Left hindlimb (tissue), 1 donor: Measurements from ENCODE around the gene BRAF.
"Not testable (repeated sequence)": the region's sequence is repeated elsewhere in the genome, so short reads cannot be mapped to it uniquely, and the experiment has no call there.

Experiments used
- DNase-seq: peaks from one replicate; pipeline ENCODE4 v3.0.0-alpha.2; 2018

The BRAF gene

GRCh38 chr7:140763166-140763565 is 161.6 kb downstream of the BRAF start:
- not testable (repeated sequence) for DNase-seq

DNA sequence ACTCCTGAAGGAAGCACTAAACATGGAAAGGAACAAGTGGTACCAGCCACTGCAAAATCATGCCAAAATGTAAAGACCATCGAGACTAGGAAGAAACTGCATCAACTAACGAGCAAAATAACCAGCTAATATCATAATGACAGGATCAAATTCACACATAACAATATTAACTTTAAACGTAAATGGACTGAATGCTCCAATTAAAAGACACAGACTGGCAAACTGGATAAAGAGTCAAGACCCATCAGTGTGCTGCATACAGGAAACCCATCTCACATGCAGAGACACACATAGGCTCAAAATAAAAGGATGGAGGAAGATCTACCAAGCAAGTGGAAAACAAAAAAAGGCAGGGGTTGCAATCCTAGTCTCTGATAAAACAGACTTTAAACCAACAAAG is 163.4 kb downstream of the BRAF start:
- not testable (repeated sequence) for DNase-seq

DNA sequence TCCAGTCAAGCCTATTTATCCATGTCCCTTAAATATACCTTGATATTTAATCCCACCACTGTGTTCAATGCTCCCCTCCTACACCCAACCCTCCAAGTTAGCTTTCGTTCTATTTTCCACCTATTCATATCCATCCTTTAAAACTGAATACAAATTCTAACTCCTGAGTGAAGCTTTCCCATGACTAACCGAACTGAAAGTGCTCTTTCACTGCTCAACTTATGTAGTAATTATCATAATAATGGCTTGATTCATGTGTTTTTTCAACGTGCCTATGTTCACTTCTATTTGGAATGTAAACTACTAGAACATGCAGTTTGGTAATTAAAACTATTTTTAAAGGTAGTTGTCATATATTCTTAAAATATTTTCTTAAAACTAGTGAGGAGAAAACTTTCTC is 170.2 kb downstream of the BRAF start:
- no peak for DNase-seq

DNA sequence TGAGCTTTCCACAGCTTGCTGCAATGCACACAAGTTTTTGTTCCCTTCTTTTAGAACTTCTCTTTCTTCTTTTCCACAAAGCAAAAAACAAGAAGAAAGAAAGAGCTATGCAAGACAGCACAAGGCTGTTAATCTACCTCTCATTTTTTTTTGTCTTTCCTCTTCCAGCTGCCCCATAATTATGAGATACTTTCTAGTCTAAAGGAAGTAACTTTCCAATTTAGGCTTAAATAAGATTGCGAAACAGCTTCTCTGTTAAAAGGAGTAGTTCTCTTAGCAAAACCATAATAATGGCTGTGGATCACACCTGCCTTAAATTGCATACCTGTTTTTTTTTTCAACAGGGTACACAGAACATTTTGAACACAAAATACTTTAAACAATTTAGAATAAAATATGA is 172.2 kb downstream of the BRAF start:
- DNase-seq: no peak

DNA sequence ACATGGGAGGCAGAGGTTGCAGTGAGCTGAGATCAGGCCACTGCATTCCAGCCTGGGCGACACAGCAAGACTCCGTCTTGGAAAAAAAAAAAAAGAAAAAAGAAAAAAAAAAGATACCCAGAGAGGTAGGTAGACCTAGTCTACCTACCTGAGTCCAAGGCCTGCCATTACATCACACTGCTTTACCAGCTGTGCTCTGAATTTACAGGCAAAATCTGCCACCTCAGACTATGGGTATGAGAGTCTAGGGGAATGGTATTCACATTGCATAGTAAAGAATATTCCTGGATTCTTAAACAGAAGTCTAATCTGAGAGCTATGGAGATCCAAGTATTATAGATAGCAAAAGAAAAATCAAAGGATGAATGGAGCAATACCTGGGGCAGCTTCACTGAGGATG is 178.0 kb downstream of the BRAF start:
- DNase-seq: no peak

- DNase-seq: no peak
Observed at GRCh38 chr7:140745266-140746058, 179.3 kb downstream of the BRAF start.

DNA sequence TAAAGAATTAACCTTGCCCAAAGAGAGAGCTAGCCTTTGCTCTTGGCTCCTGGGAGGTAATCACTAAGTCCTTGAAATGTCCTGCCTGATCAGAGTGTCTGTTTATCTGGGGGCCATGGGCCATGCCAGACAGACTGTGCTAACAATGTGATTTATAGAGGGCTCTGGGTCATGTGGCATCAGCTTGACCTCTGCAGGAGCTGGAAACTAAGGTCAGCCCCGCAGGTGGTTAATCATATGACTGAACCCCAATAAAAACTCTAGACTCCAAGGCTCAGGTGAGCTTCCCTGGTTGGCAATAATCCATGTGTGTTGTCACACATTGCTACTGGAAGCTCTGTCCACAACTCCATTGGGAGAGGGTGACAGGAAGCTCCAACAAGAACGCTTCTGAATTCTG is 180.7 kb downstream of the BRAF start:
- DNase-seq: no peak

DNA sequence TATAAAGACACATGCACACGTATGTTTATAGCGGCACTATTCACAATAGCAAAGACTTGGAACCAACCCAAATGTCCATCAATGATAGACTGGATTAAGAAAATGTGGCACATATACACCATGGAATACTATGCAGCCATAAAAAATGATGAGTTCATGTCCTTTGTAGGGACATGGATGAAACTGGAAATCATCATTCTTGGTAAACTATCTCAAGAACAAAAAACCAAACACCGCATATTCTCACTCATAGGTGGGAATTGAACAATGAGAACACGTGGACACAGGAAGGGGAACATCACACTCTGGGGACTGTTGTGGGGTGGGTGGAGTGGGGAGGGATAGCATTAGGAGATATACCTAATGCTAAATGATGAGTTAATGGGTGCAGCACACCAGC is 181.5 kb downstream of the BRAF start:
- not testable (repeated sequence) for DNase-seq

DNA sequence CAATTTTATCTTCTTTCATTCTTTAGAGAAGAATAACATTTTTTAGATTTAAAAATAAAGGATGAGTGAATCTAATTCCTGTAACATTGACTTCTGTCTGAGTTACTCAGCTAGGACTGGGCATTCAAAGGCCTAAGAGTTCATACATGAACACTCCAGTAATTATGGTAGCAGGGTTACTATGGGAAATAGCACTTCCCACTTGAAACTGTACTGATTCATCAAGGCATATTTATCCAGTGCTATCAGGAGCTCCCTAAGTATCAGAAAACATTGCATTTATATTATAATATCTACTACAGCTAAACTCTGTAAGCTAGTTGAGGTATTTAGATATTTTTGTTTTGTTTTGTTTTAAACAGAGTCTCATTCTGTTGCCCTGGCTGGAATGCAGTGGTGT is 186.4 kb downstream of the BRAF start:
- DNase-seq: no peak

- no peak for DNase-seq
Observed at GRCh38 chr7:140734729-140735128, 190.0 kb downstream of the BRAF start.

DNA sequence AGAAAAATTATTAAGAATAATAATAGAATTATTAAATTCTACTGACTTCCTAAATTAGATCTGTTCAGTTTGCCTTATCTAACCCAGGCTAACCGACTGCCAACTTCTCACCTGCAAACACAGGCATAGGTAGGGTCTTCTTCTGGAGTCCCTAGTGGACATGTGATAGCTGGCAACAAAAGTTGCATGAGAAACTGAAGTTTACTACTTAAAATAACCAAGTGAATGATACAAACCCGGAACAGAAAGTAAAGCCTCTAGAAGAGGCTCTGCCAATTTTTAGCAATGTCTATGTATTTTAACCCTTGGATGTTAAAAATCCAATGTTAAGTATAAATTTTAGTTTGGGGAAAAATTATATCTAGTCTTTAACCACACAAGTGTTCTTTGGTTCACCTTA is 190.6 kb downstream of the BRAF start:
- no peak for DNase-seq

- DNase-seq: no peak
Observed at GRCh38 chr7:140732416-140732815, 192.3 kb downstream of the BRAF start.

DNA sequence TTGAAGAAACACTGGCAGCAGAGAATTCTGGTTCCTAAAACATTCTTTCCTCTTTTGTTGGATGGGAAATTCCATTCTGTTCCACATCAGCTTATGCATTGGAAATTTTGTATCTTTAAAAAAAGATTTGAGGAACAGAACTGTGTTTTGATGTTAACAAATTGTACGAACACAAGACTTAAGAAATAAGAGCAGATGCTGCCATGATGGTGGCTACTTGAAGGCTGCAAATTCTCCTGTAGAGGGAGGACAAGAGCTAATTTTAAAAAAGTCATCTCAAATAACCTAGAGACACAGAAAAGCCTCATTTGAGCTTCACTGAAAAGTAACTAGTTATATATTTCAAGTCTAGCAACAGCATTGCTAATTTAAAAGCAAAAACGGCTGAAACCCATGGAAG is 198.4 kb downstream of the BRAF start:
- no peak for DNase-seq

GRCh38 chr7:140724706-140725105 is 200.0 kb downstream of the BRAF start:
- DNase-seq: no peak

- DNase-seq: no peak
Observed at GRCh38 chr7:140723574-140723973, 201.2 kb downstream of the BRAF start.

GRCh38 chr7:140723006-140723405 is 201.7 kb downstream of the BRAF start:
- DNase-seq: no peak

DNA sequence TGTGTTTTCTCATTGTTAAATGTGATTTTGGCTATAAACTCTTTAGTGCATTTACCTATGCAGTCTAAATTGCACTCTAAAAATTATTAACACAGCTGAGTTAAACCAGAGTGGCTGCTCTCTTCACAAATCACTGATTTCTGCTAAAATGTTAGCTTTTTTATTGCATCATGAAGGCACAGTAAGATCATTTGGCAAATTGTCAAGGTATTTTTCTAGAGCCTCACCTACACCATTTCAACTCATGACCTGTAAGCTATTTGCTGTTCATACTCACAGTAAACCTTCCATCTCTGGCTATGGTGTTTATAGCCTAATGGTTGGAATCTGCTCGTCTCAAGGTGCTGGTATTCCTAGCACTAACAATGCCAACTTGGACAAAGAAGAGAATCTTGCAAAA is 202.5 kb downstream of the BRAF start:
- DNase-seq: no peak

- DNase-seq: no peak
Observed at GRCh38 chr7:140719721-140720120, 205.0 kb downstream of the BRAF start.

GRCh38 chr7:140714331-140715040 is 210.2 kb downstream of the BRAF start:
- no peak for DNase-seq

DNA sequence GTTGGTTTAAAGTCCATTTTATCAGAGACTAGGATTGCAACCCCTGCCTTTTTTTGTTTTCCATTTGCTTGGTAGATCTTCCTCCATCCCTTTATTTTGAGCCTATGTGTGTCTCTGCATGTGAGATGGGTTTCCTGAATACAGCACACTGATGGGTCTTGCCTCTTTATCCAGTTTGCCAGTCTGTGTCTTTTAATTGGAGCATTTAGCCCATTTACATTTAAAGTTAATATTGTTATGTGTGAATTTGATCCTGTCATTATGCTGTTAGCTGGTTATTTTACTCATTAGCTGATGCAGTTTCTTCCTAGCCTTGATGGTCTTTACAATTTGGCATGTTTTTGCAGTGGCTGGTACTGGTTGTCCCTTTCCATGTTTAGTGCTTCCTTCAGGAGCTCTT is 212.3 kb downstream of the BRAF start:
- not testable (repeated sequence) for DNase-seq

DNA sequence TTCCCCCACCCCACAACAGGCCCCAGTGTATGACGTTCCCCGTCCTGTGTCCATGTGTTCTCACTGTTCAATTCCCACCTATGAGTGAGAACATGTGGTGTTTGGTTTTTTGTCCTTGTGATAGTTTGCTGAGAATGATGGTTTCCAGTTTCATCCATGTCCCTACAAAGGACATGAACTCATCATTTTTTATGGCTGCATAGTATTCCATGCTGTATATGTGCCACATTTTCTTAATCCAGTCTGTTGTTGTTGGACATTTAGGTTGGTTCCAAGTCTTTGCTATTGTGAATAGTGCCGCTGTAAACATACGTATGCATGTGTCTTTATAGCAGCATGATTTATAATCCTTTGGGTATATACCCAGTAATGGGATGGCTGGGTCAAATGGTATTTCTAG is 216.0 kb downstream of the BRAF start:
- not testable (repeated sequence) for DNase-seq

DNA sequence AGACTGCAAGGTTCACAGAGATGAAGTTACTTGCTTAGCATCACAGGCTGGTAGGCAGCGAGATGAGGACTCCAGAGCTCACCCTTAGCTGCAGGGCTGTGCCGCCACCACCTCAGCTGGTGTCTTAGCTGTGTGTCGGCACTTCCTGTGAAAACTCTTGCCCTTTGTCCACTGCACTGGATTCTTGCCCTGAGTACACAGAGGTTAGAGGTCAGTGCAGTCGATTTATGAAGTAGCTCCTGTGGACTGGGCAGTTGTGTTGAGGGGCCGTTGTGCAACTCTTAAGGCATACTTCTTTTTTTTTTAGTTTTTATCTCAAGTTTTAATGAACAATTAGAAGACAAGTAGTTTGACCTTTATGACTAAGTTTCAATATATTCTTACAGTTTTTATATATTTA is 217.6 kb downstream of the BRAF start:
- no peak for DNase-seq

DNA sequence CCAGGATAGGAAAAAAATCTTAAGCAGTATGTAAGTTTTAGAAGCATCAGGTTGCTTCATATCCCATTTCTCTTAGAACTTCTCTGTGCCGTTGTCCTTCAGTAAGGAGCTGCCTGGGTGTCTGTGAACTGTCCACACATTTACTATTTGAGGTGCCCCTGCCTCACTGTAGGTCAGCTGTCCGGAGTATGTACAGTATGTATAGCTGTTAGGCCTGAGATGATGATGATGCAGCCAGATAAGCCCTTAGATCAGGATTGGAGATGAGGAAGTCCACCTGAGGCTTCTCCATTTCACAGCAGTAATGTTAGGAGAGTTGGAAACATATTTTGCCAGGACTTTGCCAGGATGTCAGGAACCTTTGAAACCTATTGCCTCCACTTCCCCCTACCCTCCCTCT is 220.5 kb downstream of the BRAF start:
- DNase-seq: no peak

GRCh38 chr7:140702774-140703173 is 222.0 kb downstream of the BRAF start:
- no peak for DNase-seq

DNA sequence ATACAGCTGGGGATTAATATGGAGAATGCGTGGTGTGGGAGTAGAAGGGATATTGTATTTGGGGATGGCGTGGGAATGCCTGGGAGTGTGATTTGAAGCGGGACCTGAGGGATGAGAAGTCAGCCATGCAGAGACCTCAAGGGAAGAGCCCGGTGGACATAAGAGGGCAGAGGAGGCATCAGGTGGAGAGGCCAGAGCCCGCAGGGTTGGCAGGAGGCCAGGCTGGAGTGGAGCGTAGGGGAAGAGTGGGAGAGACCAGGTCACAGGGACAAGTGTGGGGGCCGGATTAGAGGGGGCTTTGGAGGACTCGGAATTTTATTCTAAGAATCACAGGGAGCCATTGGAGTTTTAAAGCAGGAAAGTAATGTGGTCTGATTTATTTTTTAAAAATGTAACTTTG is 226.3 kb downstream of the BRAF start:
- DNase-seq: no peak
